ENCODE results near the gene CPXM1.

CPXM1 gene

DNA sequence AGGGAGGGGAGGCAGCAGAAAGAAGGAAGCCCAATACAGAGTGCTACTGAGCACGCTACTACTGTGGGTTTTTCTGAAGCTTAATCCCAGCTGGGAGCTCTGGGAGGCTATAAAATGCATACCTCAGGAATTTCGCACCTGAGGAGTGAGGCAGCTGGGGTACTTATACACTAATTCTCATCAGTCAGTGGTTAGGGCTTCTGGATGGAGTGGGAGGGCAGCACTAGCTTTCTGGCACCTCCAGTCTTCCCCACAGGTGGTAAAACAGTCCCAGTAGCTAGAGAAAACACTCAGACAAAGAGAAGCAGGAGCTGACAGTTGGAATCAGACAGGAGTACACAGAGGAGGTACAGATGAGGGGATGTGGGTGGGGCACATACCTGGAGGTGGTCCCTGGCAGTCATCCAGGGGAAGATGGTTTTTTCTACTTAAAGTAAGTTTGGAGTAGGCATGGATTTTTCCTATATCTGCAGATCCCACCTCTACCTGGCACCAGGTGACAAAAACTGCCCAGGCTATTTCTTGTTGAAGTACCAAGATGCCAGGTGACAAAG, 37.8 kb downstream of the CPXM1 start:
- peak; percentile 86 for DNase-seq

DNA sequence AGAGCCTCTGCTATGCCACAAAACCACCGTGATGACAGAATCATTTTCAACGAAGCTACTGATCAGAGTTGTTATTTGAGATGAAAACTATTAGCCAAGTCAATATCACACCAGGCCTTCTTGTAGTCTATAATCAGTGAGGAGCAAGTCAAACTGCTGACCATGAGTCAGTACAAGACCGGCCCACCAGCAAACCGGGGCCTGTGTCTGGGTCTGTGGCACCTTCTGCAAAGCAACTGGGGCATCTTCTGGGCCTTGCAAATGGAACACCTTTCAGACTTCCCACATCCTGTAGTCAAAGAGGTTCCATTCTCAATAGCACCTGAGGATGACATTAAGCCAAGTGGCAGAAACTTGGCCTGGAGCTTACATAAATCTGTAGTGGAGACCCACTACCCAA, 38.5 kb downstream of the CPXM1 start:
- peak; percentile 14 for DNase-seq

- no peak for DNase-seq
Observed at GRCh38 chr20:2760952-2761305, 39.5 kb downstream of the CPXM1 start.

- DNase-seq = no peak
Observed at GRCh38 chr20:2760297-2760951, 40.0 kb downstream of the CPXM1 start.

GRCh38 chr20:2759603-2760296, 40.7 kb downstream of the CPXM1 start:
- peak; percentile 39 for DNase-seq

DNA sequence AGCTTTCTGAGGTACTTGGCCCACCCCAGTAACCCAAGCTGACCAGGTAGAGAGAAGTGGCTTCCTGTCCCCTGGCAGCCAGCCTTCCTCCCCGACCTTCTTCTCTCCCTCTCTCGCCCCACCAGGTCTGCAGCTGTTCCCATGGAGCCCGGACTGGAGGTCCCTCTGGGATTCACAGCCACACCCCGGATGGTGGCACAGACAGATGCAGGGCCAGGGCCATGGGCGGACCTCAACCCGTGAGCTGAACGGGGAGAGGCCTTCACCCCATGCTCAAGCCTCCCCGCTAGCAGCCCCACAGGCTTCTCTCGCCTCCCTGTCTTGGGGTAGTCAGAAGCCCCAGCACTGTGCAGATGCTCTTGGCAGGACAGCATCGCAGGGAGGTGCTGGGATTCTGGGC, 41.3 kb downstream of the CPXM1 start:
- no peak for DNase-seq

DNA sequence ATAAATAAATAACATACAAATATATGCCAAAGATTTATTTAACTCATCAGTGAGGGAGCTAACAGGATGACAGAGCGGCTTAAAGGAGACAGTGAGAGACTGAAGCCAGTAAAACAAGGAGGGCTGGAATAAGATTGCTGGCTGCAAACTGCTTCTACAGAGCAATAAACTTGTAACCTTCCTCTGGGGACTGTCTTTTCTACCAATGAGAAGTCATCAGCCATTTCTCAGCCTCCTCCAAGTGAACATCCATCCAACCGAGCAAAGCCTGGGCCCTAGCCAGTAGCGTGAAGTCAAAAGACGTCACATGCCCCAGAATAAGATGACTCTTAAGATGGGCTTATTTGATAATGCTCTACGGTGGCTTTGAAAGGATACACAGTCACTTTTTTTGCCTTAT, 42.5 kb downstream of the CPXM1 start:
- DNase-seq = no peak

DNA sequence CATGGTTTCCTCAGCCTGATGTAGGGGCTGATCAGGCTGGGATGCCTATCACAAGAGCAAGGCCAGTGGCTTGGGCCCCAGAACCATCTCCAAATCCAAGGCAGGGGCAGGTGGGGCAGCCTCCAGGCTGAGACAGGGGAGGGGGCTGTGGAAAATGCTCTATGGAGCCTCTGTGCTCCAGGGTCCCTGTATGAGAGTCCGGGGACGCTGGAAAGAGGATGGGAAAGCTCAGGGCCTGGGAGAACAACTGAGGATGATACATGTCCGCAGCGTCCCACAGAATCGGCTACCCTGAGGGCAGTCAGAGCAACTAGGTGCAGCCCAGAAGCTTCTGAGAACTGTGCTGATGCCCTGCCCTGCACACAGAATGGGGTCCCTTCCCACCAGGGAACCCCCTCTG, 43.4 kb downstream of the CPXM1 start:
- DNase-seq = no peak

- DNase-seq = peak; percentile 42
Observed at GRCh38 chr20:2756056-2756611, 44.3 kb downstream of the CPXM1 start.

DNA sequence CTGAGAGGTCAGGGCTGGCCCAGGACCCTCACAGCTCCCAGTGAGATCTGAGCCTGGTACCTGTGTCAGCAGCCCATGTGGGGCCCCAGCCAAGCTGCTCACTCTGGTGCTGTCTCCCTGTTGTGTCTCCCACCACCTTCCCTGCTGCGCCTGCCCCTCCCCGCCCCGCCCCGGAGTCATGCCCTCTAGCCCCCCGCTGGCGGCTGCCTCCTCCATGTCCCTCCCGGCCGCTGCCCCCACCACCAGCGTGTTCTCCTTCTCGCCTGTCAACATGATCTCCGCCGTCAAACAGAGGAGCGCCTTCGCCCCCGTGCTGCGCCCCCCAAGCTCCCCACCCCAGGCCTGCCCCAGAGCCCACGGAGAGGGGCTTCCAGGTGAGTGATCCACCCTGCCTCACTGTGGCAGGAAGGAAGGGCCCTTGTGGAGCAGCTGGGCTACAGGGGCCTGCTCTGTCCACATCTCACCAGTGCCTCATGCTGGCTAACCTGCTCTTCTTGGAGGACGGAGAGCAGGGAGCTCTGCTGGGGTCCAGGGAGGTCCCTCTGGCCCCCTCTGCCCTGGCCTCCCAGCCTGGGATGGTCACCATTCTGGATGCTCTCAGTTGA, 44.9 kb downstream of the CPXM1 start:
- DNase-seq = peak; percentile 13

DNA sequence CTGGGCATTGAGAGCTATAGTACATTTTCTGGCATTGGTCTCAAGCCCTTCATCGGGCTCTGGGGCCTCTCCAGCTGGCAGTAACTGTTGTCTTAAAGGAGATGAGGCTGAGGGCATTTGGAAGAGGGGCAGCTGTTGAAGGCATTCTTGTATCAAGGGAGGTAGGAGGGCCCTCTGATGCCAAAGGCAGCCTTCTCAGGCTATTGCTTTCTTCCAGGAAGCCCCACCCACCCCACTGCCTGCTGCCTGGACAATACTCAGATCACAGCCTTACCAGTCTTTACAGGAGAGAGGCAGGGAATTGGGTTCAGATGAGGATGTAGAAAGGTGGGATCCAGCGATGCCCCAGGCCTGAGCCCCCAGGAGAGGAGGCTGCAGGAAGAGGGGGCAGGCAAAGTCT, 46.0 kb downstream of the CPXM1 start:
- DNase-seq = no peak

- DNase-seq = no peak
Observed at GRCh38 chr20:2753461-2754040, 46.9 kb downstream of the CPXM1 start.

DNA sequence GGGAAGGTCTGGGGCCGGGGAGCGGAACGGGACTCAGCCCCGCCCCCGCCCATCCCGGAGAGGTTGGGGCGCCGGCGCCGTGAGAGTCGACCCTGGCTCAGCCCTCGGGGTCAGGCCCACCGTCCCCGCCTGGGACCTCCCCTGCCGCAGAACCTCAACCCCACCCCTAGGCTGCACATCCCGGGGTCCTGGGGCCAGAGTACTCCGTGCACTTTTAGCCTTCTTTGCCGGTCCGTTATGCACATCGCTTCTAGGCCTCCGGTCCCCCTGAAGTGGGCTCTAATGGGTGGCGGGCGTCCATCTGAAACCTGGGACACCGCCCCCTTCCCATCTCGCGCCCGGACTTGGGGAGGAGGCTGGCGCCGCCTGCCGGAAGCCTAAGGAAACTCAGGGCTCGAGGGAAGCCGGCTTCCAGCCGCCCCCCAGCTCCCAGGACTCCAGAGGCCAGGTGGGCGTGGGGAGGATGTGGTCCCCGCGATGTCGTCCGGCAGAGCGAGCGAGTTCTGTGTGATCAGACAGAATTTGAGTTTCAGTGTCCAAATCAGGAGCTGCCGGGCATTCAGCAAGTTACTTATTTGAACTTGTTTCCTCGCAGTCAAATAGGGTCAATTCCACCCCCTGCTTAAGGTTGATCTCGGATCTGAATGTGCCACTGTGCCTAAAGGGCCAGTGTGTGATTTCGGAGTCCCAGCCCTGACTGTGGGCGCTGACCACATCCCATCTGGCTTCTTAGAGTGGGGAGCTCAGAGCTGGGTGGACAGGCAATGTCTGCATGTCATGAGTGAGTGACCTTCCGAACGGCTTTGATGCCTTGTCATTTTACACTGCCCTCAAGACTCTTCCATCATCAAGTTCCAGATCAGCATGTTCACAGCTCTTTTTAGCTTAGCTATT, 47.6 kb downstream of the CPXM1 start:
- DNase-seq = peak; percentile 76

GRCh38 chr20:2751878-2752566, 48.4 kb downstream of the CPXM1 start:
- peak; percentile 76 for DNase-seq

- DNase-seq = peak; percentile 71
Observed at GRCh38 chr20:2751347-2751877, 49.0 kb downstream of the CPXM1 start.

DNA sequence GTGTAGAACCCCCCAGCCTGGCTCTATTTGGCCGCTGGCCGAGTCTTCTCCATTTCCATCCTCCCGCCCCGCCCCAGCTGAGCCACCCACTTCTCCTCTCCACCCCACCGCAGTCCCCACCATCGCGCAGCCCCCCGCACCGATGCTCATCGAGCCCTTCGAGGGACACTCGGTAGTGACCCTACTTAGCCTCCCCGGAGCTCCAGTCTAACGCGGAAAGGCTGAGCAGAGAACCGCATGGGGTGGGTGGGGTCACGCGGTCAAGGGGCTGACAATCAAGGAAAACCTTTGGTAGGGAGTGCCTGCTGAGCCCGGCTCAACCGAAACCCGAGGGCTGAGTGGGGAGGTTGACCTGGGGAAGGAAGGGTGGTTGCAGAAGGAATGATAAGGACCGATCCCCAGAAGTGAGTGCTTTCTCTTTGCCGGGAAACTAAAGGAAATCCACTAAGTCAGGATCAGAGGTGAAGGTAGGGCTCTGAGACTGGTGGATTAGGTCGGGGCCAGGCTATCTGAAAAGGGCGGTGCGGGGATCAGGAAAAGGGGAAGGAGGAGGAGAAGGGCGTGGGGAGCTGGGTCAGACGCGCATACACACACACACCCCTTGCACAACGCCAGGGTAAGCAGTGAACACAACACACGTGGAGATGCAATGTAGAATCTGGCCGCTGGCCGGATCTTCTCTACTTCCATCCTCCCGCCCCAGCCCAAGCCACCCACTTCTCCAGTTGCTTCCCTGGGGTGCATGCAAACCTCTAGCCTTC, 49.8 kb downstream of the CPXM1 start:
- peak; percentile 74 for DNase-seq

DNA sequence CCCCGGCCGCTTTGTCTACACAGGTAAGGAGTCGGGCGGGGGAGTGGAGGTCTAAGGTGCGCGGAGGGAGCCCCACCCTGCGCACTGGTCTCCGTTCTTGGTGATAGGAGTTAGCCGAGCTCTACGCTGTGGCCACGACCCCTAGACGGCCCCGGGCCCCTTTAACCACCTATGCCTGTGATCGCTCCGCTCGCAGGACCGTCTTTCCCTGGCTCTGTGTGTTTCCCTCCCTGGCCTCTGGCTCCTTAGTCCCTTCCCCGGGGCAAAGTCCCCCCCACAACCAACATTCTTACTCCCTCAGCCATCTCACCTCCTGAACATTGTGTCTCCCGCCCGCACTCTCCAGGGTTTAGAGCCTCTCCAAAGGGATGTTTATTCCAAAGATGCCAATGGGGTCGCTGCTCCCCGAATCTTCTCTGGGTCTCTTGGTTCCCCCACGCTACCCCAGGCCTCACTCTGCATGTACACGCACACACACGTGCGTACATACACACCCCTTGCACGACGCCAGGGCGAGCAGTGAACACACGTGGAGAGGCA, 50.4 kb downstream of the CPXM1 start:
- DNase-seq = no peak

- DNase-seq = no peak
Observed at GRCh38 chr20:2749343-2749950, 51.0 kb downstream of the CPXM1 start.

DNA sequence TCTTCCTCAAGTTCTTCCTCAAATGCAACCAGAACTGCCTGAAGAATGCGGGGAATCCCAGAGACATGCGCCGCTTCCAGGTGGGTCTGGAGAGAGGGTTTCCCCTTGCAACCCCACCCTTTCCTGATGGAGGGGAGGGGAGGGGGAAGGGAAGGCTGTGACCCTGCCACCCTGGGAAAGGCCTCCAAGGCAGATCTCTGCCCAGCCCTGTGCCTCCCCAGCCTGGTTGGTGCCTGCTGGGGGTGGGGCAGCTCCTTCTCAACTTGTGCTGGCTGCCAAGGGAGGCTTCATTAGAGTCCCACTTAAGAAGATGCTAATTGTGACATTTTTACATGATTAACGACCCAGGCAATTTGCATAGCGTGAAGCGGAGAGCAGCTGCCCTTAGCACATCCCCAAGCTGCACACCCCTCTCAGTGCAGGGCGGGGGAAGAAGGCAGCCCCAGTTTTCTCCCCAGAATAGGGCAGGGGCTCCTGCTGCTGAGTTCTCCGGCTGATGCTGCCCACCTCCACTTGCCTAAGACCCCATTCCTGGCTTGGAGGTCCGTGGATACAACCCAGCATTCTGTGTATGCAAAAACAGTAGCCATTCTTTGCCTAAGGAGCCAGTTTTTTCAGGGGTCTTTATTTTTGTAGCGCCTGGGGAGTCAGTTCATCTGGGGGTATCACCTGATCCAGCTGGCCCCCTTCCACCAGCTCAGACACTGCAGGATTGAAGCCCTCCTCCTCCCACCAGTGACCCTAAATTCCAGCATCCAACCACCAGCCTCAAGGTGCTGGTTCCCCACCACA, 51.7 kb downstream of the CPXM1 start:
- peak; percentile 89 for DNase-seq

Measured in NCI-H69 (cell line).